Endothelial cell of umbilical vein (primary cell): ENCODE data around the gene IFRD2. TPM values are rescaled to one million over a fixed set of nuclear protein-coding genes. Genes with fewer than 3 reads are reported as not detected.

Experiments
- BruUV-seq: library from RNA; stranded (reverse); fragments of 400-500 nt; replicated peaks from 2 replicates; lab custom pipeline; 2021; lab: Mats Ljungman, UMichigan
- CTCF ChIA-PET: fragments of 300-600, 350-600 bp; sonication (Branson Sonifier 250); formaldehyde crosslinking; loops from one replicate; lab custom pipeline; 2021; ENCODE audit warnings: antibody characterized with exemption, inconsistent platforms; lab: Charles Lee
- POLR2A ChIA-PET: fragments of 300-600, 350-600 bp; sonication (Branson Sonifier 250); formaldehyde crosslinking; loops from one replicate; lab custom pipeline; 2021; ENCODE audit warnings: antibody characterized with exemption, inconsistent platforms; lab: Charles Lee
- DNase-seq: peaks from one replicate; pipeline ENCODE4 v3.0.0-alpha.2; 2011; ENCODE audit warnings: low read depth, low spot score
- FAIRE-seq: peaks from 2 replicates; lab custom pipeline; 2011; peaks lifted over from hg19 to GRCh38; lab: Jason Lieb, UNC
- H2AFZ ChIP-seq: 2 replicates; pipeline ENCODE4 v1.6.0; 2012; ENCODE audit warnings: low read depth, low read length, control low read depth, inconsistent platforms
- H3K27ac ChIP-seq: 2 replicates; pipeline ENCODE4 v1.5.1; 2011; ENCODE audit warnings: low read depth, mild to moderate bottlenecking, control low read depth, low read length, moderate library complexity; ENCODE audit not compliant: insufficient read depth
- H3K27me3 ChIP-seq, 2 experiments: 2 replicates each; pipeline versions ENCODE4 v1.6.0 to v1.6.1; 2011; ENCODE audit warnings: low read length in 2 of 2, mixed read lengths in 1 of 2; ENCODE audit not compliant: control insufficient read depth in 2 of 2, insufficient read depth in 2 of 2
- H3K36me3 ChIP-seq, 2 experiments: 2 replicates in 1 of 2; 3 replicates in 1 of 2; pipeline ENCODE4 v1.5.1; 2011; ENCODE audit warnings: low read length in 2 of 2, mild to moderate bottlenecking in 1 of 2, moderate library complexity in 1 of 2; ENCODE audit not compliant: control insufficient read depth in 2 of 2, insufficient read depth in 2 of 2; ENCODE audit errors: extremely low read depth in 1 of 2
- H3K4me1 ChIP-seq: 3 replicates; pipeline ENCODE4 v1.5.1; 2011; ENCODE audit warnings: mild to moderate bottlenecking, low read length; ENCODE audit not compliant: control insufficient read depth, insufficient read depth; ENCODE audit errors: extremely low read depth
- H3K4me2 ChIP-seq: 2 replicates; pipeline ENCODE4 v1.6.1; 2011; ENCODE audit warnings: low read length, control low read depth, mixed read lengths; ENCODE audit not compliant: insufficient read depth
- H3K4me3 ChIP-seq, 3 experiments: fragments of 200-600 bp in 1 of 3; sonication (generic), shearing (Covaris generic) in 1 of 3; replicated peaks in 1 of 3; 2 replicates each; pipeline ENCODE4 v1.5.1; 2011 to 2016; ENCODE audit warnings: control low read depth in 3 of 3, low read length in 3 of 3, mild to moderate bottlenecking in 2 of 3, inconsistent platforms in 1 of 3, low read depth in 1 of 3, moderate library complexity in 1 of 3; ENCODE audit not compliant: insufficient read depth in 1 of 3
- H3K79me2 ChIP-seq: 2 replicates; pipeline ENCODE4 v1.6.0; 2012; ENCODE audit warnings: low read length, inconsistent platforms; ENCODE audit not compliant: control insufficient read depth, insufficient read depth
- H3K9ac ChIP-seq: replicated peaks from 2 replicates; pipeline ENCODE3; 2011; ENCODE audit warnings: low read length, control low read depth; ENCODE audit not compliant: insufficient read depth; ENCODE audit errors: extremely low read depth
- H3K9me1 ChIP-seq: replicated peaks from 3 replicates; pipeline ENCODE4 v1.6.0; 2011; ENCODE audit warnings: mild to moderate bottlenecking, low read length; ENCODE audit not compliant: control insufficient read depth, insufficient read depth; ENCODE audit errors: extremely low read depth
- H3K9me3 ChIP-seq: replicated peaks from 2 replicates; pipeline ENCODE4 v1.5.1; 2012; ENCODE audit warnings: low read length, inconsistent platforms; ENCODE audit not compliant: control insufficient read depth, insufficient read depth
- H4K20me1 ChIP-seq: replicated peaks from 2 replicates; pipeline ENCODE3; 2011; ENCODE audit warnings: mild to moderate bottlenecking, low read length; ENCODE audit not compliant: control insufficient read depth, insufficient read depth; ENCODE audit errors: extremely low read depth
- FOS ChIP-seq: IDR thresholded peaks from 2 replicates; pipeline ENCODE4 v1.6.1; 2011; ENCODE audit warnings: mild to moderate bottlenecking, low read length, moderate library complexity, borderline replicate concordance; ENCODE audit not compliant: insufficient read depth
- GATA2 ChIP-seq: IDR thresholded peaks from 2 replicates; pipeline ENCODE4 v1.7.0; 2011; ENCODE audit warnings: low read depth, mild to moderate bottlenecking, moderate library complexity, mixed read lengths, low read length; ENCODE audit not compliant: insufficient read length, insufficient read depth
- MYC ChIP-seq: IDR thresholded peaks from one replicate; pipeline ENCODE4 v1.6.1; 2011; ENCODE audit warnings: mild to moderate bottlenecking, low read depth, low read length
- POLR2A ChIP-seq: IDR thresholded peaks from 2 replicates; pipeline ENCODE4 v1.6.1; 2012; ENCODE audit warnings: low read depth, mild to moderate bottlenecking, control low read depth, low read length
- POLR2AphosphoS5 ChIP-seq: IDR thresholded peaks from 2 replicates; pipeline ENCODE4 v1.6.1; 2012; ENCODE audit warnings: low read depth, mild to moderate bottlenecking, control low read depth, low read length, moderate library complexity; ENCODE audit not compliant: insufficient read depth
- dilution Hi-C: fragments of 300-500 bp; cut with MboI; formaldehyde crosslinking; loops from one replicate; pipeline ENCODE4 v1.15.0; 2019; ENCODE audit warnings: low sequenced_read_pairs; ENCODE audit not compliant: extremely low pct_ligation_motif_present
- intact Hi-C: fragments of 100-400 bp; cut with micrococcal nuclease; formaldehyde crosslinking; loops from one replicate; pipeline ENCODE4 v1.10.0; 2022
- polyA plus RNA-seq, 4 experiments: library from polyadenylated mRNA; depleted of rRNA in 3 of 4; stranded (reverse) in 3 of 4; unstranded in 1 of 4; fragments of >200 nt; gene quantifications; 2 replicates each; pipeline versions ENCODE4 v1.2.1 to v1.2.3, GENCODE V29; 2011 to 2012; ENCODE audit warnings: missing spikeins in 1 of 4
- total RNA-seq: library from RNA; stranded (reverse); gene quantifications from 2 replicates; pipeline ENCODE4 v1.2.3, GENCODE V29; 2021

The IFRD2 gene
- total and polyA plus RNA-seq, 2 donors (not counting 3 experiments of a cell fraction or from before 2014, with no cell fraction given): 99.4 to 111 TPM

DNA sequence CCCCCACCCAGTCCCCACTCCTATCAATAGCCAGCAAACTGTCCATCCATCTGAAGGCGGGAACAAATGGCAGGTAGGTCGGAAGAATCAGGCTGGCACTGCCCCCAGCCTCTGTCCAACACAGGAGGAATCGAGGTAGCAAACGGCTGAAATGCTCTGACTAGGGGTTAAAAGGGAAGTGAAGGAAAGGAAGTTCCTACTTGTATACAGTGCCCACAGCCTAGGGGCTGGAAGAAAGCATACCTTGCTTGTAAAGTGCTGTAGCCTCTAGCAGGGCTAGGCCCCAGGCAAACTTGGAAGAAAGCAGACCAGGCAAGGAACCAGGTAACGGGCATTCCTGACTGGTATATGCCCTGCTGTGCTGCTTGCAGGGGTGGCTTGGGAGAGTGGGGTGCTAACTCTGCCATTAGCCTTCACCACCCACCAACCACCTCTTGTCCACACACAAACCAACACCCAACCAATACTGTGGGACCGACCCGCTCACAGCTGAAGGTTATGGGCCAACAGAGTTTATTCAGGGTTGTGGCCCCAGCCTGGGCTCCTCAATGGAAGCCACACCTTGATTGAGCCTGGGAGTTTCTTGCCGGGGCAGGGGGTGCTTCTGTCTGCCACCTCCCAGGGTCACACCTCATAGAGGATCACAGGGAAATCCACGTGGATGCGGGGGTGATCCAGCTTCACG is 33.4 kb upstream of the IFRD2 start:
- Histone ChIP-seq H3K36me3 (peaks cover 9 to 24% of the 10 kb centered on the region in 2 experiments), H3K9me3 (no peaks in the 10 kb centered on the region), H3K4me2 (no peak overlapping the region), H3K4me1 (peaks cover 34% of the 10 kb centered on the region), H3K9me1 (no peaks in the 10 kb centered on the region), H3K9ac (no peak overlapping the region), H2AFZ (no peak overlapping the region), H3K27me3 (no peaks in the 10 kb centered on the region), H3K4me3 (no peak overlapping the region), H4K20me1 (no peaks in the 10 kb centered on the region), H3K79me2 (peaks cover 23% of the 10 kb centered on the region), H3K27ac (no peak overlapping the region)
- TF ChIP-seq POLR2A (no peak), MYC (no peak), POLR2AphosphoS5 (no peak)
- ChIA-PET CTCF (interaction anchor here (0.8 to 4.3 kb wide), 8 partner anchors 10 to 135 kb away, joined by 3 to 66 read pairs (median 28); partner anchors contain the start of genes HYAL1, HYAL3 and NAA80), POLR2A (no interaction called here)
- no TSS peak for BruUV-seq
- dilution Hi-C loops (no loop called here), intact Hi-C loops (loop anchor here (2.0 kb wide), 1 partner anchor 99 kb away; no protein-coding TSS in a partner anchor)
- no peak for FAIRE-seq
- DNase-seq: no peak

DNA sequence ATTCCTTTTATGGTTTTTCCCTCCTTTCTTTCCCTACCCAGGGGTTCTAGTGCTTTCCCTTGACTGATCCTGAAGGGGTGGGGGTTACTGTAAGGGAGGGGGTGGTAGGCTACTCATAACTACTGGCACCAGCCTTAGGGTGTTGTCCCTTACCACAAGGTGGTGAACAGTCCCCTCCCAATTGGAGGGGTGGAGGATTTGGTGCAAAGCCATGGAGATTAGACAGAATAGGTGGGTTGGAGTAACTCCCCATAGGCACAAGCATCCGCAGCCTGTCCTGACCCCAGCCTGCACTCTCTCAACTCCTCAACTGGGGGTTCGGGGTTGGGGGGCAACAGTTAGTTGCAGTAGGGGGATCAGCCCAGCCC is 32.9 kb upstream of the IFRD2 start:
- dilution Hi-C loops (no loop called here), intact Hi-C loops (loop anchor here (2.0 kb wide), 1 partner anchor 98 kb away; no protein-coding TSS in a partner anchor)
- H3K4me1 ChIP-seq: peaks cover 39% of the 10 kb centered on the region
- no peaks in the 10 kb centered on the region for H3K9me1 ChIP-seq
- CTCF ChIA-PET: interaction anchor here (0.8 to 4.3 kb wide), 12 partner anchors 11 to 217 kb away, joined by 3 to 66 read pairs (median 18); partner anchors contain the start of genes HYAL1, HYAL3, IFRD2 and NAA80
- no peak overlapping the region for H3K4me3 ChIP-seq
- FAIRE-seq (no peak), DNase-seq (no peak)
- H4K20me1 ChIP-seq: no peaks in the 10 kb centered on the region
- no peak overlapping the region for H2AFZ ChIP-seq
- H3K4me2 ChIP-seq: no peak overlapping the region
- no TSS peak for BruUV-seq
- no peak for TF ChIP-seq POLR2AphosphoS5
- no peak for TF ChIP-seq FOS
- TF ChIP-seq GATA2: no peak
- TF ChIP-seq MYC: no peak
- no peak overlapping the region for H3K27ac ChIP-seq
- H3K9ac ChIP-seq: no peak overlapping the region
- H3K36me3 ChIP-seq: peaks cover 4 to 20% of the 10 kb centered on the region in 2 experiments
- no peaks in the 10 kb centered on the region for H3K9me3 ChIP-seq
- H3K79me2 ChIP-seq: peaks cover 29% of the 10 kb centered on the region
- no peaks in the 10 kb centered on the region for H3K27me3 ChIP-seq
- POLR2A ChIA-PET: no interaction called here
